ENCODE measurements around the gene SRSF9. TPM values are rescaled to one million over a fixed set of nuclear protein-coding genes. Genes with fewer than 3 reads are reported as not detected.
"Not testable (repeated sequence)": the region's sequence is repeated elsewhere in the genome, so short reads cannot be mapped to it uniquely, and the experiment has no call there.

The SRSF9 gene
- polyA plus RNA-seq, 2 of the 4 experiments (the other 2 are of a cell fraction): 218 to 306 TPM

DNA sequence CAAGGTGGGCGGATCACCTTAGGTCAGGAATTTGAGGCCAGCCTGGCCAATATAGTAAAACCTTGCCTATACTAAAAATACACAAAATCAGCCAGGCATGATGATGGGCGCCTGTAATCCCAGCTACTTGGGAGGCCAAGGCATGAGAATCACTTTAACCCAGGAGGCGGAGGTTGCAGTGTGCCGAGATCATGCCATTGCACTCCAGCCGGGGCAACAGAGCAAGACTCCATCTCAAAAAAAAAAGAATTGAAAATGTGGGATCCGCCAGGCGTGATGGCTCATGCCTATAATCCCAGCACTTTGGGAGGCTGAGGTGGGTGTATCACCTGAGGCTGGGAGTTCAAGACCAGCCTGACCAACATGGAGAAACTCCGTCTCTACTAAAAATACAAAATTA lies 49.8 kb upstream of the SRSF9 start:
- ATAC-seq; POLR2A ChIA-PET; H3K4me1 ChIP-seq; H3K4me3 ChIP-seq; H3K27ac ChIP-seq; H3K4me2 ChIP-seq; FAIRE-seq; H3K9me3 ChIP-seq; DNase-seq (ENCODE audit: low read depth in 1 of 2, low spot score in 1 of 2): not testable (repeated sequence)
- 97% methylated on average over 8 of the region's 8 CpGs for WGBS (ENCODE audit: missing lambda C conversion rate)
- CTCF ChIA-PET: interaction anchor here (0.7 to 1.0 kb wide), 3 partner anchors 63 to 386 kb away, joined by 3 read pairs; partner anchors contain the start of gene RPLP0

DNA sequence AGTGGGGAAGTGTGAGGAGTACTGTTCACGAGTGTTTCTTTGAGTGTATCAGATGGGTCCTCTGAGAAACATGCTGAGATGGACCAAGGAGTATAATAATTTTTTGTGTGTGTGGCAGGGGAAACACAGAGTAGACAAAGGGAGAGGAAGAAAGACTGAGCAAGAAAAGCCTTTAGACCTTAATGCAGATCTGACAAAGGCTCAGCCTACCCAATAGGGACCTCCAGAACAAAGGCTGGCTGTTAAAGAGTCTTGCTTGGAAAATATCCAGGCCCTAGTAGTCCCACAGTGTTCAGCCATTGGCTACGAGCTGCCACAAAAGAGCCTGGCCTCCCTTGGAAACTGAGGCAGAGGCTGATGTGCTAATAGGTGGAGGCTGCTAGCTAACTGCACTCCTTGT lies 45.9 kb upstream of the SRSF9 start:
- no peak for DNase-seq (ENCODE audit: low read depth in 1 of 2, low spot score in 1 of 2)
- no peaks in the 10 kb centered on the region for H3K4me1 ChIP-seq
- ChIA-PET CTCF (interaction anchor here (0.7 to 1.0 kb wide), 2 partner anchors 65 to 328 kb away, joined by 3 read pairs; no protein-coding TSS in a partner anchor), POLR2A (interaction anchor here (0.6 to 1.6 kb wide), 2 partner anchors 14 to 18 kb away, joined by 5 to 7 read pairs; partner anchors contain the start of gene COQ5)
- H3K4me2 ChIP-seq: no peak overlapping the region
- H3K4me3 ChIP-seq: no peak overlapping the region
- no peak for FAIRE-seq
- ATAC-seq: no peak
- H3K9me3 ChIP-seq: no peaks in the 10 kb centered on the region
- no peak overlapping the region for H3K27ac ChIP-seq
- TF ChIP-seq PHF8 (IDR thresholded peaks at IDR 0.05; ENCODE audit: borderline replicate concordance, low read depth) (no peak), SREBF2 (IDR thresholded peaks at IDR 0.05) (no peak), HOXB5 (CRISPR knock-in tag; IDR thresholded peaks at IDR 0.05) (no peak), CBX2 (IDR thresholded peaks at IDR 0.05; ENCODE audit: borderline replicate concordance, low read depth) (no peak), RNF2 (IDR thresholded peaks at IDR 0.05; ENCODE audit: borderline replicate concordance, low read depth) (no peak), RAD21 (conservative IDR thresholded peaks at IDR 0.05 in 1 of 2, IDR thresholded peaks at IDR 0.05 in 1 of 2) (no peak), MAZ (IDR thresholded peaks at IDR 0.05; ENCODE audit: borderline replicate concordance, low read depth, low read length) (no peak), BHLHE40 (IDR thresholded peaks at IDR 0.05; ENCODE audit: low read depth, low read length) (no peak), ESRRA (IDR thresholded peaks at IDR 0.05; ENCODE audit: borderline replicate concordance, low read length) (no peak)
- 94% methylated on average over 2 of the region's 2 CpGs for WGBS (ENCODE audit: missing lambda C conversion rate)

DNA sequence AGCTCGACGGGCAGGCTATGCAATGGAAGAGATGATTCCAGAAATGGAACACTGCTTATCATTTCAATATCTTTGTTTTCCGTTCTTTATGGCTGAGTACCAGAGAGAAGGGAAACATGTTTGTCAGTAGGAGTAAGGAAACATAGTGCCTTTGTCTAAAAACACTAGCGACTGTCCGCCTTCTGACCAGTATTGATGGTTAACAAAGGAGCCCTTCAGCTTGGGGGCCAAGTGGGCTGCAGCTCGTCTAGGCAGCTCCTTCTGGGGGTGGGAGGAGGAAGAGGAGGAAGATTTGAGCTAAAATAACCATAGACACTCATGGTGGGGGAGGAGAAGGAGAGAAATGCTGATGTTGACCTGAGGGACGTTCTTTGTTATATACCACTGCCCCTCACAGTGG lies 44.5 kb upstream of the SRSF9 start:
- DNase-seq (ENCODE audit: low read depth in 1 of 2, low spot score in 1 of 2) (no peak), FAIRE-seq (no peak), ATAC-seq (no peak)
- H3K4me1 ChIP-seq: no peaks in the 10 kb centered on the region
- ChIA-PET CTCF (interaction anchor here (1.1 kb wide), 1 partner anchor 496 kb away, joined by 3 read pairs; no protein-coding TSS in a partner anchor), POLR2A (interaction anchor here (0.6 kb wide), 1 partner anchor 12 kb away, joined by 5 read pairs; no protein-coding TSS in a partner anchor)
- H3K27ac ChIP-seq: no peak overlapping the region
- H3K4me3 ChIP-seq: no peak overlapping the region
- TF ChIP-seq, protein P1, sequence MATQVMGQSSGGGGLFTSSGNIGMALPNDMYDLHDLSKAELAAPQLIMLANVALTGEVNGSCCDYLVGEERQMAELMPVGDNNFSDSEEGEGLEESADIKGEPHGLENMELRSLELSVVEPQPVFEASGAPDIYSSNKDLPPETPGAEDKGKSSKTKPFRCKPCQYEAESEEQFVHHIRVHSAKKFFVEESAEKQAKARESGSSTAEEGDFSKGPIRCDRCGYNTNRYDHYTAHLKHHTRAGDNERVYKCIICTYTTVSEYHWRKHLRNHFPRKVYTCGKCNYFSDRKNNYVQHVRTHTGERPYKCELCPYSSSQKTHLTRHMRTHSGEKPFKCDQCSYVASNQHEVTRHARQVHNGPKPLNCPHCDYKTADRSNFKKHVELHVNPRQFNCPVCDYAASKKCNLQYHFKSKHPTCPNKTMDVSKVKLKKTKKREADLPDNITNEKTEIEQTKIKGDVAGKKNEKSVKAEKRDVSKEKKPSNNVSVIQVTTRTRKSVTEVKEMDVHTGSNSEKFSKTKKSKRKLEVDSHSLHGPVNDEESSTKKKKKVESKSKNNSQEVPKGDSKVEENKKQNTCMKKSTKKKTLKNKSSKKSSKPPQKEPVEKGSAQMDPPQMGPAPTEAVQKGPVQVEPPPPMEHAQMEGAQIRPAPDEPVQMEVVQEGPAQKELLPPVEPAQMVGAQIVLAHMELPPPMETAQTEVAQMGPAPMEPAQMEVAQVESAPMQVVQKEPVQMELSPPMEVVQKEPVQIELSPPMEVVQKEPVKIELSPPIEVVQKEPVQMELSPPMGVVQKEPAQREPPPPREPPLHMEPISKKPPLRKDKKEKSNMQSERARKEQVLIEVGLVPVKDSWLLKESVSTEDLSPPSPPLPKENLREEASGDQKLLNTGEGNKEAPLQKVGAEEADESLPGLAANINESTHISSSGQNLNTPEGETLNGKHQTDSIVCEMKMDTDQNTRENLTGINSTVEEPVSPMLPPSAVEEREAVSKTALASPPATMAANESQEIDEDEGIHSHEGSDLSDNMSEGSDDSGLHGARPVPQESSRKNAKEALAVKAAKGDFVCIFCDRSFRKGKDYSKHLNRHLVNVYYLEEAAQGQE (IDR thresholded peaks at IDR 0.05): no peak
- no peak for TF ChIP-seq ESRRA (IDR thresholded peaks at IDR 0.05; ENCODE audit: borderline replicate concordance, low read length)
- WGBS (ENCODE audit: missing lambda C conversion rate): 97% methylated on average over 7 of the region's 7 CpGs
- H3K9me3 ChIP-seq: no peaks in the 10 kb centered on the region
- no peak overlapping the region for H3K4me2 ChIP-seq

DNA sequence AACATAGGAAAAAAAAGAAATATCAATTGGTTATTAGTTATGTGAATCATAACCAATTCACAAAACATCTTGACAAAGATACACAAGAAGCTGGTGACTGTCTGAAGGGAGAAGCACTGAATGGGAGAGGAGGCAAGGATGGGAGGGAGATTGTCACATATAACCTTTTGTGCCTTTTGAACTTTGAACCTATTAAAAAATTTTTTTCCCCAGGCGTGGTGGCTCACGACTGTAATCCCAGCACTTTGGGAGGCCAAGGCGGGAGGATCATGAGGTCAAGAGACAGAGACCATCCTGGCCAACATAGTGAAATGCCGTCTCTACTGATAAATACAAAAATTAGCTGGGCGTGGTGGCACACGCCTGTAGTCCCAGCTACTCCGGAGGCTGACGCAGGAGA lies 39.0 kb upstream of the SRSF9 start:
- TF ChIP-seq PHF8 (IDR thresholded peaks at IDR 0.05; ENCODE audit: borderline replicate concordance, low read depth) (no peak), FOSL2 (IDR thresholded peaks at IDR 0.05) (no peak), FOSL2 (CRISPR knock-in tag; IDR thresholded peaks at IDR 0.05) (no peak), CHD4 (IDR thresholded peaks at IDR 0.05; ENCODE audit: borderline replicate concordance) (no peak), HOXB13 (CRISPR knock-in tag; IDR thresholded peaks at IDR 0.05; ENCODE audit: low read depth) (no peak), ESRRA (IDR thresholded peaks at IDR 0.05; ENCODE audit: borderline replicate concordance, low read length) (no peak), EHF (CRISPR knock-in tag; IDR thresholded peaks at IDR 0.05) (no peak), EP300 (IDR thresholded peaks at IDR 0.05) (no peak)
- TF ChIP-seq, protein P2, sequence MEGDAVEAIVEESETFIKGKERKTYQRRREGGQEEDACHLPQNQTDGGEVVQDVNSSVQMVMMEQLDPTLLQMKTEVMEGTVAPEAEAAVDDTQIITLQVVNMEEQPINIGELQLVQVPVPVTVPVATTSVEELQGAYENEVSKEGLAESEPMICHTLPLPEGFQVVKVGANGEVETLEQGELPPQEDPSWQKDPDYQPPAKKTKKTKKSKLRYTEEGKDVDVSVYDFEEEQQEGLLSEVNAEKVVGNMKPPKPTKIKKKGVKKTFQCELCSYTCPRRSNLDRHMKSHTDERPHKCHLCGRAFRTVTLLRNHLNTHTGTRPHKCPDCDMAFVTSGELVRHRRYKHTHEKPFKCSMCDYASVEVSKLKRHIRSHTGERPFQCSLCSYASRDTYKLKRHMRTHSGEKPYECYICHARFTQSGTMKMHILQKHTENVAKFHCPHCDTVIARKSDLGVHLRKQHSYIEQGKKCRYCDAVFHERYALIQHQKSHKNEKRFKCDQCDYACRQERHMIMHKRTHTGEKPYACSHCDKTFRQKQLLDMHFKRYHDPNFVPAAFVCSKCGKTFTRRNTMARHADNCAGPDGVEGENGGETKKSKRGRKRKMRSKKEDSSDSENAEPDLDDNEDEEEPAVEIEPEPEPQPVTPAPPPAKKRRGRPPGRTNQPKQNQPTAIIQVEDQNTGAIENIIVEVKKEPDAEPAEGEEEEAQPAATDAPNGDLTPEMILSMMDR (IDR thresholded peaks at IDR 0.05): no peak
- TF ChIP-seq, protein P3, sequence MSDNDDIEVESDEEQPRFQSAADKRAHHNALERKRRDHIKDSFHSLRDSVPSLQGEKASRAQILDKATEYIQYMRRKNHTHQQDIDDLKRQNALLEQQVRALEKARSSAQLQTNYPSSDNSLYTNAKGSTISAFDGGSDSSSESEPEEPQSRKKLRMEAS (IDR thresholded peaks at IDR 0.05): no peak
- TF ChIP-seq, protein P4, sequence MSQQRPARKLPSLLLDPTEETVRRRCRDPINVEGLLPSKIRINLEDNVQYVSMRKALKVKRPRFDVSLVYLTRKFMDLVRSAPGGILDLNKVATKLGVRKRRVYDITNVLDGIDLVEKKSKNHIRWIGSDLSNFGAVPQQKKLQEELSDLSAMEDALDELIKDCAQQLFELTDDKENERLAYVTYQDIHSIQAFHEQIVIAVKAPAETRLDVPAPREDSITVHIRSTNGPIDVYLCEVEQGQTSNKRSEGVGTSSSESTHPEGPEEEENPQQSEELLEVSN (IDR thresholded peaks at IDR 0.05; ENCODE audit: borderline replicate concordance, low read depth): no peak
- TF ChIP-seq, protein P5, sequence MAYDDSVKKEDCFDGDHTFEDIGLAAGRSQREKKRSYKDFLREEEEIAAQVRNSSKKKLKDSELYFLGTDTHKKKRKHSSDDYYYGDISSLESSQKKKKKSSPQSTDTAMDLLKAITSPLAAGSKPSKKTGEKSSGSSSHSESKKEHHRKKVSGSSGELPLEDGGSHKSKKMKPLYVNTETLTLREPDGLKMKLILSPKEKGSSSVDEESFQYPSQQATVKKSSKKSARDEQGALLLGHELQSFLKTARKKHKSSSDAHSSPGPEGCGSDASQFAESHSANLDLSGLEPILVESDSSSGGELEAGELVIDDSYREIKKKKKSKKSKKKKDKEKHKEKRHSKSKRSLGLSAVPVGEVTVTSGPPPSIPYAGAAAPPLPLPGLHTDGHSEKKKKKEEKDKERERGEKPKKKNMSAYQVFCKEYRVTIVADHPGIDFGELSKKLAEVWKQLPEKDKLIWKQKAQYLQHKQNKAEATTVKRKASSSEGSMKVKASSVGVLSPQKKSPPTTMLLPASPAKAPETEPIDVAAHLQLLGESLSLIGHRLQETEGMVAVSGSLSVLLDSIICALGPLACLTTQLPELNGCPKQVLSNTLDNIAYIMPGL (CRISPR knock-in tag; IDR thresholded peaks at IDR 0.05; ENCODE audit: borderline replicate concordance): no peak
- no peak overlapping the region for H3K4me2 ChIP-seq
- ChIA-PET POLR2A (no interaction called here), CTCF (interaction anchor here (1.6 kb wide), 1 partner anchor 12 kb away, joined by 5 read pairs; no protein-coding TSS in a partner anchor)
- H3K4me1 ChIP-seq: no peaks in the 10 kb centered on the region
- H3K4me3 ChIP-seq: no peak overlapping the region
- H3K9me3 ChIP-seq: no peaks in the 10 kb centered on the region
- no peak overlapping the region for H3K27ac ChIP-seq
- no peak for ATAC-seq
- FAIRE-seq: no peak
- 90% methylated on average over 8 of the region's 8 CpGs for WGBS (ENCODE audit: missing lambda C conversion rate)
- DNase-seq (ENCODE audit: low read depth in 1 of 2, low spot score in 1 of 2): no peak
